Bronchial epithelial cell (primary cell): ENCODE measurements around the gene ANO10. TPM values are rescaled to one million over a fixed set of nuclear protein-coding genes. Genes with fewer than 3 reads are reported as not detected.
"Not testable (repeated sequence)": the region's sequence is repeated elsewhere in the genome, so short reads cannot be mapped to it uniquely, and the experiment has no call there.

Experiments used
- DNase-seq: peaks from one replicate; pipeline ENCODE4 v3.0.0-alpha.2; 2010; ENCODE audit warnings: low read depth
- FAIRE-seq: peaks from 2 replicates; lab custom pipeline; 2011; peaks lifted over from hg19 to GRCh38; lab: Jason Lieb, UNC
- H3K27me3 ChIP-seq: 2 replicates; pipeline ENCODE4 v1.5.1; 2011; ENCODE audit warnings: low read length; ENCODE audit not compliant: control insufficient read depth, insufficient read depth
- H3K36me3 ChIP-seq: 2 replicates; pipeline ENCODE4 v1.5.1; 2011; ENCODE audit warnings: low read length; ENCODE audit not compliant: control insufficient read depth, insufficient read depth
- H3K4me3 ChIP-seq: 2 replicates; pipeline ENCODE4 v1.5.1; 2011; ENCODE audit warnings: mild to moderate bottlenecking, low read depth, low read length, control low read depth
- total RNA-seq: library from RNA; depleted of rRNA; stranded (reverse); fragments of >200 nt; gene quantifications from 2 replicates; pipeline ENCODE4 v1.2.1, GENCODE V29; 2014
- TF ChIP-seq, protein P1 (sequence below): IDR thresholded peaks from 2 replicates; pipeline ENCODE4 v1.5.1; 2011; ENCODE audit warnings: mild to moderate bottlenecking, moderate library complexity, low read length, control low read depth, inconsistent platforms; ENCODE audit not compliant: insufficient read depth, severe bottlenecking

Gene ANO10
- total RNA-seq, 1 donor from 2014 or later = 25.8 TPM

DNA sequence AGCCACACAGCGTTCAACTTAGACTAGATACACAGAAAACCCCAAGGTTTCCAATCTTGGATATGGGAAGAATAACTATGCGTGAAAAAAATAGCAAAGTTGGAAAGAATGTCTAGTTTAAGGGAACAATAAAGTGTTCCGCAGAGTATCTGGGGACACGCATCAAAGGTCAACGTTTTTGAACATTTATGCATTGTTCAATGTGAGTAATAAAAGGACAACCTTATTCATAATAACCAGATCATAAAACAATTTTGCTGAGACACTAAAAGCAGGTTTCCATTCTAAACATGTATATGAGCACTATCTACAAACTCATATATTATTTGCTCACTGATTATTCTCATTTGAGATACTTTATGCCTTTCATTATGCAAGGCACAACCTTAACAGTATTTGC lies 7.8 kb downstream of the ANO10 start:
- H3K36me3 ChIP-seq = no peaks in the 10 kb centered on the region
- DNase-seq = no peak
- TF ChIP-seq, protein P1, sequence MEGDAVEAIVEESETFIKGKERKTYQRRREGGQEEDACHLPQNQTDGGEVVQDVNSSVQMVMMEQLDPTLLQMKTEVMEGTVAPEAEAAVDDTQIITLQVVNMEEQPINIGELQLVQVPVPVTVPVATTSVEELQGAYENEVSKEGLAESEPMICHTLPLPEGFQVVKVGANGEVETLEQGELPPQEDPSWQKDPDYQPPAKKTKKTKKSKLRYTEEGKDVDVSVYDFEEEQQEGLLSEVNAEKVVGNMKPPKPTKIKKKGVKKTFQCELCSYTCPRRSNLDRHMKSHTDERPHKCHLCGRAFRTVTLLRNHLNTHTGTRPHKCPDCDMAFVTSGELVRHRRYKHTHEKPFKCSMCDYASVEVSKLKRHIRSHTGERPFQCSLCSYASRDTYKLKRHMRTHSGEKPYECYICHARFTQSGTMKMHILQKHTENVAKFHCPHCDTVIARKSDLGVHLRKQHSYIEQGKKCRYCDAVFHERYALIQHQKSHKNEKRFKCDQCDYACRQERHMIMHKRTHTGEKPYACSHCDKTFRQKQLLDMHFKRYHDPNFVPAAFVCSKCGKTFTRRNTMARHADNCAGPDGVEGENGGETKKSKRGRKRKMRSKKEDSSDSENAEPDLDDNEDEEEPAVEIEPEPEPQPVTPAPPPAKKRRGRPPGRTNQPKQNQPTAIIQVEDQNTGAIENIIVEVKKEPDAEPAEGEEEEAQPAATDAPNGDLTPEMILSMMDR = no peak
- H3K4me3 ChIP-seq = no peak overlapping the region
- no peak for FAIRE-seq
- no peaks in the 10 kb centered on the region for H3K27me3 ChIP-seq

DNA sequence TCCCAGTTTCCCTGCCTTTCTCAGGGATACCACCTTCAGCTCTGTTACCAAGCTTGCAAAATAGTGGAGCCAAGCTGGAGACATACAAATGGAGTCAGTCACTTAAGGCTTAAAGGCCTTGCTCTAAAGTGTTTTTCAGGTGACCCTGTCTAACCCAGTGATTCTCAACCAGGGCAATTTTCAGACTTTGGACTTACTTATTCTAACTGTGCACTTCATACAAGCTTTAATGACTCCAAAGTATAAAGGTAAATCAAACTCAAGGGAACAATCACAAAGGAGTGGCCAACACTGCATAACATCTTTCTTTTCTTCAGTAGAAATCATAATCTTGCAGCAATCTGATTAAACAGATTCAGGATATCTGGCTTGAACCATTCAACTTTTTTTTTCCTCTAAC lies 9.4 kb downstream of the ANO10 start:
- FAIRE-seq (no peak), DNase-seq (no peak)
- Histone ChIP-seq H3K27me3 (no peaks in the 10 kb centered on the region), H3K36me3 (no peaks in the 10 kb centered on the region), H3K4me3 (no peak overlapping the region)
- TF ChIP-seq, protein P1 = no peak

DNA sequence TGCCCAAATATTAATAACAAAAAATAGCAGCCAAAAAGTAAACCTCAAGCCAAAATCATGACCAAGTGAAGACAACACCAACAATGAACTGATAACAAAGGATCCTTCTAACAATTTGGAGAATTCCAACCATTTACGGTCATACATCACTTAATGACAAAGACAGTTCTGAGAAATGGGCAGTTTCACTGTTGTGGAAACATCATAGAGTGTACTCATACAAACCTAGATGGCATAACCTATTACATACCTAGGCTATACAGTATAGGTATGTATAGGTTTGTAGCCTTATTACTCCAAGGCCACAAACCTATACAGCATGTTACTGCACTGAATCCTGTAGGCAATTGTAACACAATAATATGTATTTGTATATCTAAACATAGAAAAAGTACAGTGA lies 12.4 kb downstream of the ANO10 start:
- no peak for DNase-seq
- TF ChIP-seq, protein P1 = no peak
- FAIRE-seq = no peak
- Histone ChIP-seq H3K4me3 (no peak overlapping the region), H3K36me3 (no peaks in the 10 kb centered on the region), H3K27me3 (no peaks in the 10 kb centered on the region)

DNA sequence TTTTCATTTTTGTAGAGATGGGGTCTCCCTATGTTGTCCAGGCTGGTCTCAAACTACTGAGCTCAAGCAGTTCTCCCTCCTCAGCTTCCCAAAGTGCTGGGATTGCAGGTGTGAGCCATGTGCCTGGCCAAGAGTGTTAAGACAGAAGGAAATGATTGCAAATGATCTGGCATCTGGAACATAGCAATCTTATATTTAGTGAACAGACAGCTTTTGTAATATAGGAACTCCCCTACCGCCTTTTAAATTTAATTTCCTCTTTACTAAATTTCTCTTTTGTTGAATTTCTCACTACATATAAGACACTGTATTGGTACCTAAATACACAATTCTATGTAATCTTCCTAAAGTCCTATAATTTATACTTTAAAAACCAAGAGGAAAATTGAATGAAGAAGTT lies 13.1 kb downstream of the ANO10 start:
- Histone ChIP-seq H3K4me3 (no peak overlapping the region), H3K27me3 (no peaks in the 10 kb centered on the region), H3K36me3 (no peaks in the 10 kb centered on the region)
- FAIRE-seq (no peak), DNase-seq (no peak)
- TF ChIP-seq, protein P1 = no peak

DNA sequence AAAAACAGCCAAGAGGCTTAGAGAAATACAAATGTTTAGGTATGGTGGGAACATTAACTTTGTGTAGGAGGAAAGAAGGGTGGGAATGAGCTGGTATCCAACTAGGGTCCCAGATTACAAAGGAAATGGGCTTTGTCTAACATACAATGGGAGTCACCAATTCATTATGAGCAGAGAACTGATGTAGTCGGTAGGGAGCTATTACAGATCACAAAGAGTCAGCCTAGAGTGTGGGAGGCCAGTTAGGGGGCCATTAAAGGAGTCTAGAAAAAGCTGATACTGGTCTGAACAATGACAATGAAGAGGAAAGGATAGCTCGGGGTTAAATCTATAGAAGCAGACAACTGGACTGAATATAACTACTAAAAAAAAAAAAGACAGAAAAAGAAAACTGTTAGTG lies 15.5 kb downstream of the ANO10 start:
- TF ChIP-seq, protein P1 = no peak
- H3K27me3 ChIP-seq = no peaks in the 10 kb centered on the region
- no peaks in the 10 kb centered on the region for H3K36me3 ChIP-seq
- no peak for DNase-seq
- no peak for FAIRE-seq
- H3K4me3 ChIP-seq = no peak overlapping the region

DNA sequence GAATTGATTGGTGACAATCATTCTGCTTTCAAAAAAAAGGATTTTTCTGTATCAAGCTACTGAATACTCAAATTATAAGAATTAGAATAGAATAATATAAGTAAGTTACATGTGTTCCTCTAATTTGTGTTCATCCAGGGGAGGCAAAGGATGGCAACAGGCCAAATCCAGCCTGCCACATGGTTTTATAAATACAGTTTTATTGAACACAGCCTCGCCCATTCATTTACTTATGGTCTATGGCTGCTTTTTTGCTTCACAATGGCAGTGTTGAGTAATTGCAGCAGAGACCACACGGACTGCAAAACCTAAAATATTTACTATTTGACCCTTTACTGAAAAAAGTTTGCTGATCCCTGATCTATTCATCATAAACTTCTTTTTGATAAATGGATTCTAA lies 21.9 kb downstream of the ANO10 start:
- H3K36me3 ChIP-seq, FAIRE-seq: not testable (repeated sequence)

More for the DNA sequence above, 21.9 kb downstream of the ANO10 start:
- H3K27me3 ChIP-seq, H3K4me3 ChIP-seq, DNase-seq: not testable (repeated sequence)
